Measurements from ENCODE around the gene PRKCH. TPM values are rescaled to one million over a fixed set of nuclear protein-coding genes. Genes with fewer than 3 reads are reported as not detected.

PRKCH gene
- total and polyA plus RNA-seq, 2 donors (not counting 3 experiments of a cell fraction or from before 2014, with no cell fraction given) = 97.7 to 103 TPM

- DNase-seq (ENCODE audit: low read depth, low spot score) (no peak), FAIRE-seq (no peak)
- dilution Hi-C loops (cut with MboI; ENCODE audit: extremely low pct_ligation_motif_present, low sequenced_read_pairs) = loop anchor here (25.0 kb wide), 2 partner anchors 184 to 266 kb away; partner anchors contain the start of gene TMEM30B
- Histone ChIP-seq H3K4me1 (ENCODE audit: control insufficient read depth, extremely low read depth, insufficient read depth, low read length) (peaks cover 56% of the 10 kb centered on the region), H3K9me1 (replicated peaks; ENCODE audit: control insufficient read depth, extremely low read depth, insufficient read depth, low read length) (no peaks in the 10 kb centered on the region), H3K4me2 (ENCODE audit: insufficient read depth, low read length) (peak overlapping the region; percentile 85), H3K9me3 (replicated peaks; ENCODE audit: control insufficient read depth, insufficient read depth, low read length) (no peaks in the 10 kb centered on the region), H3K27ac (ENCODE audit: insufficient read depth, low read depth, low read length) (peak overlapping the region; percentile 90), H3K9ac (replicated peaks; ENCODE audit: extremely low read depth, insufficient read depth, low read length) (peak overlapping the region; percentile 79), H4K20me1 (replicated peaks; ENCODE audit: control insufficient read depth, extremely low read depth, insufficient read depth, low read length) (no peaks in the 10 kb centered on the region), H3K79me2 (ENCODE audit: control insufficient read depth, insufficient read depth, low read length) (peaks cover 13% of the 10 kb centered on the region), H3K4me3 (replicated peaks in 1 of 3; ENCODE audit: insufficient read depth in 1 of 3, low read depth in 1 of 3, low read length in 3 of 3) (peak overlapping the region; percentile 9 to 80 (median 42)), H3K27me3 (ENCODE audit: control insufficient read depth in 2 of 2, insufficient read depth in 2 of 2, low read length in 2 of 2) (no peaks in the 10 kb centered on the region), H3K36me3 (ENCODE audit: control insufficient read depth in 2 of 2, extremely low read depth in 1 of 2, insufficient read depth in 2 of 2, low read length in 2 of 2) (no peaks in the 10 kb centered on the region), H2AFZ (ENCODE audit: low read depth, low read length) (no peak overlapping the region)
- peak; percentile 20 for TF ChIP-seq GATA2 (IDR thresholded peaks at IDR 0.05; ENCODE audit: insufficient read depth, insufficient read length, low read depth, low read length)
- no peak for TF ChIP-seq EZH2 (IDR thresholded peaks at IDR 0.05; ENCODE audit: borderline replicate concordance, low read depth, low read length, severe bottlenecking)
- no TSS peak for BruUV-seq (replicated peaks)
- ChIA-PET CTCF (interaction anchor here (0.7 to 4.7 kb wide), 20 partner anchors 10 to 655 kb away, joined by 3 to 42 read pairs (median 4); partner anchors contain the start of genes HIF1A, PRKCH and SNAPC1), POLR2A (interaction anchor here (2.1 kb wide), 1 partner anchor 291 kb away, joined by 6 read pairs; the partner anchor contains the start of gene SNAPC1)
- intact Hi-C loops (cut with micrococcal nuclease) = loop anchor here (1.0 kb wide), 3 partner anchors 91 to 366 kb away; partner anchors contain the start of gene HIF1A
Observed at GRCh38 chr14:61471297-61472005, 150.1 kb downstream of the PRKCH start.

DNA sequence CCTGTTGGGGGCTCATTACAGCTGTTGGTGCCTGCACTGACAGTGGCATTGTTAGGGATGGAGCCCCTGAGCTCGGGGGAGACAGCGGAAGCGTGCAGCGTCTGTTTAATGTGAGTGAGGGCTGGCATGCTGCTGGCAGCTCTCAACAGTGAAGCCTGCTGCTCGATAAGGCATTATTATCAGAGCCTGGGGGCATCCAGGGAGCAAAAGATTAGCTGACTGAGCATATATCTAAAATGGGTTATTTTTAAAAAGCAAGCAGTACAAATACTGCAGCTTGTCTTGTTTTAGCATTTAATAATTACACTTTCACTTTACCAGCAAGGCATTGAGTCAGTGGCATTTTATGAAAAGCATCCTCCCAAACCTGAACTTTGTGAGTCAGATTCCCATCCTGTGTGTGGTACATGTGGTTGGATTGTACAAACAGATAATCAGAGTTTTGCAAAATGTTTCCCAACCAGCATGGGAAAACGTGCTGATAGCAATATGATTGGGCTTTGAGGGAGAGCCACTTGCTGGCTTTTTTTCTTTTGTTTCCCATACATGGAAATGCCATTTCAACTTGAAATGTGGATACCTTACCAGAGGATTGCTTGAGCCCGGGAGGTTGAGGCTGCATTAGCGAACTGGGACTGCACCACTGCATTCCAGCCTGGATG is 150.8 kb downstream of the PRKCH start:
- Histone ChIP-seq H3K9me1 (replicated peaks; ENCODE audit: control insufficient read depth, extremely low read depth, insufficient read depth, low read length) (no peaks in the 10 kb centered on the region), H2AFZ (ENCODE audit: low read depth, low read length) (no peak overlapping the region), H3K4me1 (ENCODE audit: control insufficient read depth, extremely low read depth, insufficient read depth, low read length) (peaks cover 63% of the 10 kb centered on the region), H3K9me3 (replicated peaks; ENCODE audit: control insufficient read depth, insufficient read depth, low read length) (no peaks in the 10 kb centered on the region), H3K9ac (replicated peaks; ENCODE audit: extremely low read depth, insufficient read depth, low read length) (peak overlapping the region; percentile 79), H4K20me1 (replicated peaks; ENCODE audit: control insufficient read depth, extremely low read depth, insufficient read depth, low read length) (no peaks in the 10 kb centered on the region), H3K4me3 (replicated peaks in 1 of 3; ENCODE audit: insufficient read depth in 1 of 3, low read depth in 1 of 3, low read length in 3 of 3) (peak overlapping the region; percentile 9 to 80 (median 42)), H3K27ac (ENCODE audit: insufficient read depth, low read depth, low read length) (peak overlapping the region; percentile 90), H3K4me2 (ENCODE audit: insufficient read depth, low read length) (peak overlapping the region; percentile 85), H3K27me3 (ENCODE audit: control insufficient read depth in 2 of 2, insufficient read depth in 2 of 2, low read length in 2 of 2) (no peaks in the 10 kb centered on the region), H3K79me2 (ENCODE audit: control insufficient read depth, insufficient read depth, low read length) (peaks cover 13% of the 10 kb centered on the region), H3K36me3 (ENCODE audit: control insufficient read depth in 2 of 2, extremely low read depth in 1 of 2, insufficient read depth in 2 of 2, low read length in 2 of 2) (no peaks in the 10 kb centered on the region)
- dilution Hi-C loops (cut with MboI; ENCODE audit: extremely low pct_ligation_motif_present, low sequenced_read_pairs) = loop anchor here (25.0 kb wide), 2 partner anchors 185 to 265 kb away; partner anchors contain the start of gene TMEM30B
- FAIRE-seq = peak; percentile 77
- TF ChIP-seq CTCF (IDR thresholded peaks at IDR 0.05; ENCODE audit: extremely low read depth in 1 of 2, insufficient read depth in 1 of 2, low read depth in 1 of 2, low read length in 2 of 2) (no peak), MAX (IDR thresholded peaks at IDR 0.05; ENCODE audit: insufficient read depth, insufficient read length) (peak; percentile 65), GATA2 (IDR thresholded peaks at IDR 0.05; ENCODE audit: insufficient read depth, insufficient read length, low read depth, low read length) (peak; percentile 98), JUN (IDR thresholded peaks at IDR 0.05; ENCODE audit: borderline replicate concordance, insufficient read depth, insufficient read length, low read depth) (peak; percentile 89), EZH2 (IDR thresholded peaks at IDR 0.05; ENCODE audit: borderline replicate concordance, low read depth, low read length, severe bottlenecking) (no peak), FOS (IDR thresholded peaks at IDR 0.05; ENCODE audit: borderline replicate concordance, insufficient read depth, low read length) (peak; percentile 82), POLR2A (IDR thresholded peaks at IDR 0.05; ENCODE audit: low read depth, low read length) (no peak), POLR2AphosphoS5 (IDR thresholded peaks at IDR 0.05; ENCODE audit: insufficient read depth, low read depth, low read length) (peak; percentile 84)
- POLR2A ChIA-PET = interaction anchor here (2.1 kb wide), 1 partner anchor 290 kb away, joined by 6 read pairs; the partner anchor contains the start of gene SNAPC1
- DNase-seq (ENCODE audit: low read depth, low spot score) = peak; percentile 96
- CTCF ChIA-PET = interaction anchor here (0.9 to 4.7 kb wide), 11 partner anchors 11 to 655 kb away, joined by 3 to 42 read pairs (median 4); partner anchors contain the start of gene HIF1A
- TSS peak; percentile 34 for BruUV-seq (replicated peaks)
- intact Hi-C loops (cut with micrococcal nuclease) = loop anchor here (1.0 kb wide), 3 partner anchors 90 to 365 kb away; partner anchors contain the start of gene HIF1A
